Omental fat pad (tissue), 4 donors: ENCODE data around the gene LSM14B. TPM values are rescaled to one million over a fixed set of nuclear protein-coding genes. Genes with fewer than 3 reads are reported as not detected.
"Not testable (repeated sequence)": the region's sequence is repeated elsewhere in the genome, so short reads cannot be mapped to it uniquely, and the experiment has no call there.

Source experiments
- ATAC-seq: fragments of 150-250 bp; one replicate; pipeline ENCODE4 v1.9.1; 2016; ENCODE audit warnings: mild to moderate bottlenecking, moderate library complexity; ENCODE audit not compliant: low FRiP score
- DNase-seq: peaks from one replicate; pipeline ENCODE4 v3.0.0-alpha.2; 2019; ENCODE audit warnings: low spot score
- CTCF ChIP-seq, 3 donors: fragments of 450-650 bp; IDR thresholded peaks; one replicate each; pipeline ENCODE4 v1.5.1; 2016 to 2017; ENCODE audit warnings: antibody characterized with exemption in 3 of 3, mild to moderate bottlenecking in 3 of 3, moderate library complexity in 2 of 3
- total RNA-seq, 4 donors: library from RNA; depleted of rRNA; stranded (reverse); fragments of >200 nt; gene quantifications; one replicate each; pipeline ENCODE4 v1.1.0, GENCODE V29; 2016

The LSM14B gene
- total RNA-seq, 4 donors from 2014 or later = 13.1 to 23.8 (median 16.0) TPM

- TF ChIP-seq CTCF (IDR thresholded peaks at IDR 0.05) = no peak
- no peak for ATAC-seq
- DNase-seq = no peak
These were observed 7.4 kb upstream of the LSM14B start for GRCh38 chr20:62114894-62115293.

- DNase-seq, ATAC-seq: not testable (repeated sequence)
These were observed 6.4 kb upstream of the LSM14B start for GRCh38 chr20:62115800-62116407.

- no peak for ATAC-seq
These were observed 5.5 kb upstream of the LSM14B start for GRCh38 chr20:62116558-62117361.

GRCh38 chr20:62117362-62117646, 5.0 kb upstream of the LSM14B start:
- DNase-seq = no peak
- ATAC-seq = no peak
- TF ChIP-seq CTCF (IDR thresholded peaks at IDR 0.05) = no peak

More at GRCh38 chr20:62116558-62117361, 5.5 kb upstream of the LSM14B start:
- no peak for DNase-seq
- TF ChIP-seq CTCF (IDR thresholded peaks at IDR 0.05) = no peak

GRCh38 chr20:62117658-62118057, 4.6 kb upstream of the LSM14B start:
- ATAC-seq = no peak
- no peak for DNase-seq
- no peak for TF ChIP-seq CTCF (IDR thresholded peaks at IDR 0.05)

- DNase-seq (no peak), ATAC-seq (no peak)
- no peak for TF ChIP-seq CTCF (IDR thresholded peaks at IDR 0.05)
These were observed 3.9 kb upstream of the LSM14B start for GRCh38 chr20:62118113-62119043.

- no peak for TF ChIP-seq CTCF (IDR thresholded peaks at IDR 0.05)
- no peak for DNase-seq
- no peak for ATAC-seq
These were observed 3.2 kb upstream of the LSM14B start for GRCh38 chr20:62119115-62119514.
